Measurements from ENCODE around the gene ASB9. TPM values are rescaled to one million over a fixed set of nuclear protein-coding genes. Genes with fewer than 3 reads are reported as not detected.

The ASB9 gene
- total RNA-seq, 2 donors from 2014 or later: 0.20 to 0.46 TPM

GRCh38 chrX:15240414-15240813 is 29.5 kb downstream of the ASB9 start:
- no peaks in the 10 kb centered on the region for H3K4me1 Mint-ChIP-seq
- 95 to 100% methylated on average over 1 to 5 of the region's 5 CpGs for WGBS, 2 experiments (ENCODE audit: insufficient coverage in 1 of 2, insufficient read length in 1 of 2)
- H3K4me1 ChIP-seq (ENCODE audit: control insufficient read depth, insufficient read depth, low read length): no peaks in the 10 kb centered on the region
- H3K27ac Mint-ChIP-seq: no peak overlapping the region
- peaks cover 34% of the 10 kb centered on the region for H3K9me3 Mint-ChIP-seq
- H3K27ac ChIP-seq (ENCODE audit: low read depth, low read length): no peak overlapping the region
- no peaks in the 10 kb centered on the region for H3K36me3 Mint-ChIP-seq (ENCODE audit: low read depth)
- no peaks in the 10 kb centered on the region for H3K36me3 ChIP-seq (ENCODE audit: control insufficient read depth, insufficient read depth, low read length)
- no peaks in the 10 kb centered on the region for H3K9me3 ChIP-seq (ENCODE audit: control insufficient read depth, low read length)
- no peak overlapping the region for H3K9ac ChIP-seq (ENCODE audit: extremely low read depth, low read length, poor library complexity, severe bottlenecking)
- no peak overlapping the region for H3K4me3 Mint-ChIP-seq
- H3K4me3 ChIP-seq (ENCODE audit: low read length): no peak overlapping the region
- TF ChIP-seq, protein P1, sequence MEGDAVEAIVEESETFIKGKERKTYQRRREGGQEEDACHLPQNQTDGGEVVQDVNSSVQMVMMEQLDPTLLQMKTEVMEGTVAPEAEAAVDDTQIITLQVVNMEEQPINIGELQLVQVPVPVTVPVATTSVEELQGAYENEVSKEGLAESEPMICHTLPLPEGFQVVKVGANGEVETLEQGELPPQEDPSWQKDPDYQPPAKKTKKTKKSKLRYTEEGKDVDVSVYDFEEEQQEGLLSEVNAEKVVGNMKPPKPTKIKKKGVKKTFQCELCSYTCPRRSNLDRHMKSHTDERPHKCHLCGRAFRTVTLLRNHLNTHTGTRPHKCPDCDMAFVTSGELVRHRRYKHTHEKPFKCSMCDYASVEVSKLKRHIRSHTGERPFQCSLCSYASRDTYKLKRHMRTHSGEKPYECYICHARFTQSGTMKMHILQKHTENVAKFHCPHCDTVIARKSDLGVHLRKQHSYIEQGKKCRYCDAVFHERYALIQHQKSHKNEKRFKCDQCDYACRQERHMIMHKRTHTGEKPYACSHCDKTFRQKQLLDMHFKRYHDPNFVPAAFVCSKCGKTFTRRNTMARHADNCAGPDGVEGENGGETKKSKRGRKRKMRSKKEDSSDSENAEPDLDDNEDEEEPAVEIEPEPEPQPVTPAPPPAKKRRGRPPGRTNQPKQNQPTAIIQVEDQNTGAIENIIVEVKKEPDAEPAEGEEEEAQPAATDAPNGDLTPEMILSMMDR (conservative IDR thresholded peaks at IDR 0.05): no peak
- no peaks in the 10 kb centered on the region for H3K27me3 Mint-ChIP-seq (ENCODE audit: insufficient read depth)
- H3K27me3 ChIP-seq (ENCODE audit: control insufficient read depth, insufficient read depth, low read length, poor library complexity, severe bottlenecking): no peaks in the 10 kb centered on the region
- DNase-seq: no peak

DNA sequence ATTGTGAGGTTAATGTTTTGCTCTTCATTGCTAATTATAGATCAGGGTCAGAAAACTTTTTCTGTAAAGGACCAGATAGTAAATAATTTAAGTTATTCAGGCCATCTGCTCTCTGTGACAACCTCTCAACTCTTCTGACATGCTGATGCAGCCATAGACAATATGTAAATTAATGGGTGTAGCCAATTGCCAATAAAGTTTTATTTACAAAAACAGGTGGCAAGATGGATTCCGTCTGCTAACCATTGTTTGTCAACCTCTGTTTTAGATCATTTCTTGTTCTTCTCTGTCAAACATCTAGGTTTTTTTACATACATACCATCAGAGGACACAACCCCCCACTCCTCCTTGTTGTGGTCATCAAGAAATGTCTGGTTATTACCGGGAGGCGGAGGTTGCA is 33.7 kb downstream of the ASB9 start:
- Histone ChIP-seq H3K9ac (ENCODE audit: extremely low read depth, low read length, poor library complexity, severe bottlenecking) (no peak overlapping the region), H3K27me3 (ENCODE audit: control insufficient read depth, insufficient read depth, low read length, poor library complexity, severe bottlenecking) (no peaks in the 10 kb centered on the region), H3K36me3 (ENCODE audit: control insufficient read depth, insufficient read depth, low read length) (no peaks in the 10 kb centered on the region), H3K9me3 (ENCODE audit: control insufficient read depth, low read length) (no peaks in the 10 kb centered on the region), H3K4me3 (ENCODE audit: low read length) (no peak overlapping the region), H3K27ac (ENCODE audit: low read depth, low read length) (no peak overlapping the region), H3K4me1 (ENCODE audit: control insufficient read depth, insufficient read depth, low read length) (no peaks in the 10 kb centered on the region)
- TF ChIP-seq, protein P1 (conservative IDR thresholded peaks at IDR 0.05): no peak
- Mint-ChIP-seq H3K36me3 (ENCODE audit: low read depth) (no peaks in the 10 kb centered on the region), H3K27me3 (ENCODE audit: insufficient read depth) (no peaks in the 10 kb centered on the region), H3K9me3 (peaks cover 56% of the 10 kb centered on the region), H3K4me1 (no peaks in the 10 kb centered on the region), H3K27ac (no peak overlapping the region), H3K4me3 (no peak overlapping the region)
- WGBS, 2 experiments (ENCODE audit: insufficient coverage in 1 of 2, insufficient read length in 1 of 2): 94% methylated on average over 3 of the region's 3 CpGs; no CpG with 5 or more reads in 1 of the 2 experiments
- no peak for DNase-seq

GRCh38 chrX:15235001-15235400 is 34.9 kb downstream of the ASB9 start:
- Histone ChIP-seq H3K27ac (ENCODE audit: low read depth, low read length) (no peak overlapping the region), H3K4me1 (ENCODE audit: control insufficient read depth, insufficient read depth, low read length) (no peaks in the 10 kb centered on the region), H3K4me3 (ENCODE audit: low read length) (no peak overlapping the region), H3K27me3 (ENCODE audit: control insufficient read depth, insufficient read depth, low read length, poor library complexity, severe bottlenecking) (no peaks in the 10 kb centered on the region), H3K36me3 (ENCODE audit: control insufficient read depth, insufficient read depth, low read length) (no peaks in the 10 kb centered on the region), H3K9me3 (ENCODE audit: control insufficient read depth, low read length) (no peaks in the 10 kb centered on the region), H3K9ac (ENCODE audit: extremely low read depth, low read length, poor library complexity, severe bottlenecking) (no peak overlapping the region)
- H3K9me3 Mint-ChIP-seq: peaks cover 57% of the 10 kb centered on the region
- WGBS, 2 experiments (ENCODE audit: insufficient coverage in 1 of 2, insufficient read length in 1 of 2): 81% methylated on average over 1 of the region's 1 CpG; no CpG with 5 or more reads in 1 of the 2 experiments
- no peak overlapping the region for H3K4me3 Mint-ChIP-seq
- H3K4me1 Mint-ChIP-seq: no peaks in the 10 kb centered on the region
- H3K27me3 Mint-ChIP-seq (ENCODE audit: insufficient read depth): no peaks in the 10 kb centered on the region
- no peak for DNase-seq
- TF ChIP-seq, protein P1 (conservative IDR thresholded peaks at IDR 0.05): no peak
- no peaks in the 10 kb centered on the region for H3K36me3 Mint-ChIP-seq (ENCODE audit: low read depth)
- no peak overlapping the region for H3K27ac Mint-ChIP-seq
